Peyer's patch (tissue), 4 donors: ENCODE data around the gene CDC73. TPM values are rescaled to one million over a fixed set of nuclear protein-coding genes. Genes with fewer than 3 reads are reported as not detected.

Experiments
- DNase-seq, 3 donors: peaks; one replicate each; pipeline ENCODE4 v3.0.0-alpha.2; 2017 to 2019
- H3K27ac ChIP-seq, 4 donors: fragments of 200-600 bp; sonication (generic); one replicate each; pipeline ENCODE4 v1.5.1; 2016 to 2019
- H3K27me3 ChIP-seq, 2 donors: fragments of 200-600 bp; sonication (generic); one replicate each; pipeline ENCODE4 v1.5.1; 2019
- H3K36me3 ChIP-seq, 3 donors: fragments of 200-600 bp; sonication (generic); one replicate each; pipeline ENCODE4 v1.5.1; 2016 to 2019
- H3K4me1 ChIP-seq, 4 donors: fragments of 200-600 bp; sonication (generic); one replicate each; pipeline ENCODE4 v1.5.1; 2016 to 2019
- H3K4me3 ChIP-seq, 4 donors: fragments of 200-600 bp; sonication (generic); 1 replicate in 3 of 4; 2 replicates in 1 of 4; pipeline ENCODE4 v1.5.1; 2016 to 2019; ENCODE audit warnings: mild to moderate bottlenecking in 1 of 4
- H3K9me3 ChIP-seq, 4 donors: fragments of 200-600 bp; sonication (generic); one replicate each; pipeline ENCODE4 v1.5.1; 2016 to 2019; ENCODE audit warnings: mild to moderate bottlenecking in 1 of 4
- POLR2A ChIP-seq, 2 donors: fragments of 450-650 bp; IDR thresholded peaks; one replicate each; pipeline ENCODE4 v1.5.1; 2017; ENCODE audit warnings: antibody characterized with exemption in 2 of 2, mild to moderate bottlenecking in 2 of 2, moderate library complexity in 2 of 2
- total RNA-seq, 4 donors: library from RNA; depleted of rRNA; stranded (reverse); fragments of >200 nt; gene quantifications; one replicate each; pipeline ENCODE4 v1.1.0, GENCODE V29; 2016
- TF ChIP-seq, protein P1 (sequence below), 6 experiments: fragments of 450-650 bp in 4 of 6; fragments of 200-600 bp in 2 of 6; sonication (generic) in 1 of 6; IDR thresholded peaks; one replicate each; pipeline ENCODE4 v1.5.1; 2017 to 2019; ENCODE audit warnings: antibody characterized with exemption in 6 of 6, mild to moderate bottlenecking in 3 of 6, moderate library complexity in 1 of 6

Gene CDC73
- total RNA-seq, 4 donors from 2014 or later = 28.6 to 191 (median 43.1) TPM

DNA sequence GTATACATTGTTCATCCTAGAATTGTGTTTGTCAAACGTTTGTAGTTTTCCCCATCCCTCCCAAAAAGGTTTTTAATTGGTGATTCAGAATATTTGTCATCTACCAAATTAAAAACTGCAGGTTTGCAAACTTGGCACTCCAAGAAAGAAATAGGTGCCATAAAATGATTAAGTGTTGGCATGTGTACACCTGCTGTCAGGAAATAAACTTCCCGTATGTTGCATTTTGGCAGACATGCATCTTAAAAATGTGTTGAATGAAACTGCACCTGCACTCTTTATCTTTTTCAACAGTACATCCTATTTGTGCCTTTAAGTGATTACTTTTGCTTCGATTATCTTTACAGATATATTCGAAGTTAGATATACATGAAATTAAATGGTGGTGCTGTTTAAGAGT, 57.3 kb downstream of the CDC73 start:
- TF ChIP-seq, protein P1, sequence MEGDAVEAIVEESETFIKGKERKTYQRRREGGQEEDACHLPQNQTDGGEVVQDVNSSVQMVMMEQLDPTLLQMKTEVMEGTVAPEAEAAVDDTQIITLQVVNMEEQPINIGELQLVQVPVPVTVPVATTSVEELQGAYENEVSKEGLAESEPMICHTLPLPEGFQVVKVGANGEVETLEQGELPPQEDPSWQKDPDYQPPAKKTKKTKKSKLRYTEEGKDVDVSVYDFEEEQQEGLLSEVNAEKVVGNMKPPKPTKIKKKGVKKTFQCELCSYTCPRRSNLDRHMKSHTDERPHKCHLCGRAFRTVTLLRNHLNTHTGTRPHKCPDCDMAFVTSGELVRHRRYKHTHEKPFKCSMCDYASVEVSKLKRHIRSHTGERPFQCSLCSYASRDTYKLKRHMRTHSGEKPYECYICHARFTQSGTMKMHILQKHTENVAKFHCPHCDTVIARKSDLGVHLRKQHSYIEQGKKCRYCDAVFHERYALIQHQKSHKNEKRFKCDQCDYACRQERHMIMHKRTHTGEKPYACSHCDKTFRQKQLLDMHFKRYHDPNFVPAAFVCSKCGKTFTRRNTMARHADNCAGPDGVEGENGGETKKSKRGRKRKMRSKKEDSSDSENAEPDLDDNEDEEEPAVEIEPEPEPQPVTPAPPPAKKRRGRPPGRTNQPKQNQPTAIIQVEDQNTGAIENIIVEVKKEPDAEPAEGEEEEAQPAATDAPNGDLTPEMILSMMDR (IDR thresholded peaks at IDR 0.05) = no peak
- no peak for TF ChIP-seq POLR2A (IDR thresholded peaks at IDR 0.05)
- Histone ChIP-seq H3K27ac (no peak overlapping the region), H3K4me3 (no peak overlapping the region), H3K27me3 (no peaks in the 10 kb centered on the region), H3K36me3 (no peaks in the 10 kb centered on the region), H3K4me1 (peaks cover 0 to under 1% (median 0%) of the 10 kb centered on the region in 4 donors), H3K9me3 (no peaks in the 10 kb centered on the region)
- DNase-seq = no peak

DNA sequence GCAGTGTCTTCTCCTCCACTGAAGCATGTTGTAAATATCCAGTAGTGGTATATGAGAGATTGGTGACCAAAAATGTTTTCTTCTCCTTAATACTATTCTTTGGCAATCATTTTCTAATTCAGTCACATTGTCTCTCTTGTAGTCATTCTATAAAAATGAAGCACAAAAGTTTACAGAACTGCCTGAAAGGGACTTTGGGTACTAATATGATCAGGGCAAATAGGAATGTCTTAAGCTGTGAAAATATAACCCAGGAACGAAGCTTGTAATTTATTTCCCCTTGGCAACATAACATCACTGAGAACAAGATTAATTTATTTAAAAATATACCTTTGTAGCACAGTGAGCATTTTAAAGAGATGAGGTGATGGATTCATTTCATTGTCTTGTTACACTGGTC, 59.7 kb downstream of the CDC73 start:
- Histone ChIP-seq H3K4me1 (peaks cover 0 to 22% (median 0%) of the 10 kb centered on the region in 4 donors), H3K36me3 (no peaks in the 10 kb centered on the region), H3K9me3 (no peaks in the 10 kb centered on the region), H3K4me3 (no peak overlapping the region), H3K27ac (no peak overlapping the region), H3K27me3 (no peaks in the 10 kb centered on the region)
- no peak for DNase-seq
- TF ChIP-seq POLR2A (IDR thresholded peaks at IDR 0.05) = no peak
- TF ChIP-seq, protein P1 (IDR thresholded peaks at IDR 0.05) = no peak

DNA sequence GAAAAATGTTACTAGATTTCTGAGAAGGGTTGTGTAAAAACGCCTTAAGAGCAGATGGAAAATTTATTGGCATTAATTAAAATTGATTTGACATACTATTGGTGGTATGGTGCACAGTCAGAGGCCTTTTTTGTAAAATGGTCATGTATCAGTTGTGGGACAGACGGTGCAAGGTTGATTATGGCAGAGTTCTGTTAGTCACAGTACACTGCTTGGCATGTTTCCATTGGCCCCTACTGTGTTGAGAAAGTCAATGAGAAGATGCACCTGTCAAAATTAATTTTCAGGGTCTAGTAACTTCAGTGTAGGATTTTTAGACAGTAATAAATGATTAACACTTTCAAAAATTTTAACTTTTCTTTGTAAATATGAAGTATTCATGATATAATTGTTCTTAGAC, 60.2 kb downstream of the CDC73 start:
- Histone ChIP-seq H3K36me3 (no peaks in the 10 kb centered on the region), H3K27me3 (no peaks in the 10 kb centered on the region), H3K4me3 (no peak overlapping the region), H3K4me1 (peaks cover 0 to 26% (median 0%) of the 10 kb centered on the region in 4 donors), H3K27ac (no peak overlapping the region), H3K9me3 (no peaks in the 10 kb centered on the region)
- DNase-seq = no peak
- TF ChIP-seq POLR2A (IDR thresholded peaks at IDR 0.05) = no peak
- TF ChIP-seq, protein P1 (IDR thresholded peaks at IDR 0.05) = no peak

DNA sequence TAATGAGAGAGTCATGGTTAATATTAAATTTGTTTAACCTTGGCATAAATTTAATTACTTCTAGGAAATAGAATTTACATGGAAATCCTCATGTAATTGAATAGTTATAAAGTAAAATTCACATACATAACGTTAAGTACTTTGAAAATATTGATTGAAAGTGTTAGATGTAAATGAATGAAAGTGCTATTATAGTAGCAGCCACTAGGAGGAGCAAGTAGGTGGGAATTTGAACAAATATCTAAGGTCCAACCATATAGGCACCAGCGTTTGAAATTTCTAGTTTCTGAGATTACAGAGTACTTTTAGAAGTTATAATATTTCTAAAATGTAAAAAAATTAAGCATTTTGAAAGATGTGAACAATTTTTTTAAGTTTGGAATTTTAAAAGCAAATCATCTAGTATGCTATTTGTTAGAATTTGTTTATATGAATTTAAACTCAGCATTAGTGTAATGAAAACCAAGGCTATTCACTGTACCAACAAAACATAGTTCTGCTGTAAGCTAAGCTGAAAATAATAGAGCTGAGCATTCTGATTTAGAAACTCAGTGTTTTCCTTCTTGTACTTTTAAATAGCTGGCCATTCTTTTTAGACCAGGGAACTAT, 61.3 kb downstream of the CDC73 start:
- Histone ChIP-seq H3K36me3 (no peaks in the 10 kb centered on the region), H3K27me3 (no peaks in the 10 kb centered on the region), H3K4me1 (peaks cover 0 to 35% (median 0%) of the 10 kb centered on the region in 4 donors), H3K27ac (peak overlapping the region in 1 of 4 donors; percentile 0), H3K4me3 (peak overlapping the region in 2 of 4 donors; percentile 25 to 48), H3K9me3 (no peaks in the 10 kb centered on the region)
- TF ChIP-seq POLR2A (IDR thresholded peaks at IDR 0.05) = no peak
- TF ChIP-seq, protein P1 (IDR thresholded peaks at IDR 0.05) = peak; percentile 51 to 88 (median 82)
- DNase-seq = no peak

DNA sequence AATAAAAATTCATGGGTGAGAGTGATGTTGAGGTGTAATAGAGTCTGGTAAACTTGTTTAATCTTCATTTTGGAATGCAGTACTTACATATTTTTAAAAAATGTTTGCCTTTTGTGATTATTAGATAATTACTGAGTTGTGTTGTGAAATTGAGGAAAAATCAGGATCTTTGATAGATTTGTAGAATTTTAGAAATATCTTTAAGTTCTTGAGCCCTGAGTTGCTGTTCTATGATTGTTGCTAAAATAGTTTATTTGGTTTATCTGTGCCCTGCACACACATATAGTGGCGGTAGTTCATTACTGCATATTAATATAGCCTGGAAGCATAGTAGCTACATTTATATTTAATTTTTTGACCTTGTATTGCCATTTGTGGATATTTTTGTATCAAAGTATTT, 62.9 kb downstream of the CDC73 start:
- H3K4me1 ChIP-seq = peaks cover 0 to 44% (median 0%) of the 10 kb centered on the region in 4 donors
- TF ChIP-seq, protein P1 (IDR thresholded peaks at IDR 0.05) = no peak
- no peak for TF ChIP-seq POLR2A (IDR thresholded peaks at IDR 0.05)

More for the DNA sequence above, 62.9 kb downstream of the CDC73 start:
- no peaks in the 10 kb centered on the region for H3K9me3 ChIP-seq
- no peak for DNase-seq
- H3K27ac ChIP-seq = peak overlapping the region in 1 of 4 donors; percentile 73
- peak overlapping the region in 1 of 4 donors; percentile 48 for H3K4me3 ChIP-seq
- H3K36me3 ChIP-seq = no peaks in the 10 kb centered on the region
- H3K27me3 ChIP-seq = no peaks in the 10 kb centered on the region
